Immature natural killer cell (primary cell): ENCODE results near the gene P2RX1. TPM values are rescaled to one million over a fixed set of nuclear protein-coding genes. Genes with fewer than 3 reads are reported as not detected.

Source experiments
- DNase-seq, 3 donors: peaks; one replicate each; pipeline ENCODE4 v3.0.0; 2022; ENCODE audit warnings: mixed read lengths in 1 of 3
- H3K27ac Mint-ChIP-seq, 6 donors: one replicate each; pipeline ENCODE4 v1.8.0; 2020; ENCODE audit warnings: mixed read lengths in 6 of 6, mild to moderate bottlenecking in 5 of 6, inconsistent platforms in 4 of 6, moderate library complexity in 3 of 6
- H3K27me3 Mint-ChIP-seq, 3 donors: one replicate each; pipeline ENCODE4 v1.8.0; 2020 to 2021; ENCODE audit warnings: low read depth in 3 of 3, mild to moderate bottlenecking in 3 of 3, mixed read lengths in 3 of 3, moderate library complexity in 3 of 3, inconsistent platforms in 1 of 3
- H3K36me3 Mint-ChIP-seq, 3 donors: one replicate each; pipeline ENCODE4 v1.8.0; 2020; ENCODE audit warnings: mixed read lengths in 3 of 3, inconsistent platforms in 2 of 3, mild to moderate bottlenecking in 2 of 3
- H3K4me1 Mint-ChIP-seq, 2 donors: one replicate each; pipeline ENCODE4 v1.8.0; 2020; ENCODE audit warnings: inconsistent platforms in 2 of 2, mild to moderate bottlenecking in 2 of 2, mixed read lengths in 2 of 2, moderate library complexity in 1 of 2
- H3K4me3 Mint-ChIP-seq, 5 donors: one replicate each; pipeline ENCODE4 v1.8.0; 2020; ENCODE audit warnings: mild to moderate bottlenecking in 5 of 5, mixed read lengths in 5 of 5, inconsistent platforms in 3 of 5, moderate library complexity in 3 of 5
- H3K9me3 Mint-ChIP-seq, 6 donors: one replicate each; pipeline ENCODE4 v1.8.0; 2020; ENCODE audit warnings: mild to moderate bottlenecking in 6 of 6, mixed read lengths in 6 of 6, inconsistent platforms in 4 of 6, moderate library complexity in 3 of 6
- polyA plus RNA-seq, 3 donors: library from polyadenylated mRNA; unstranded; fragments of 300-500 nt; fragmentation: Illumina TruSeq; gene quantifications; one replicate each; pipeline ENCODE4 v1.2.3, GENCODE V29; 2021

Gene P2RX1
- polyA plus RNA-seq, 3 donors from 2014 or later: 0.33 TPM; not detected in 2

DNA sequence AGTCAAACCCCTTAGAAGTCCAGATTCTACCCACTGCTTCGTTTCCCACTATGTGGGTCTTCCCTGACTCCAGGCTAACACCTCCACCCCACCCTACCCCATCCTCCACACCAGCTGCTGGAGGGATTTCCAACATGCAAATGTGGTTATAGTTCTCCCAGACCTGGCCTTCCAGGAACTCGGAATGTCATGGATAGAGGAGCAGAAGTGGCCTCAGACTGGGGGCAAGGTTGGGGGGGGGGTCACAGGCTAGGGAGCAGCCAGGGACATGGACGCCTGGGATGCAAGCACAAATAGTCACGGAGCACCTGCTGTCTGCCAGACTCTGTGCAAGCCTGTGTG, 25.4 kb downstream of the P2RX1 start:
- H3K27me3 Mint-ChIP-seq: peaks cover 5 to 8% (median 7%) of the 10 kb centered on the region in 3 donors
- H3K4me3 Mint-ChIP-seq: peak overlapping the region in 4 of 5 donors; percentile 84 to 89 (median 86)
- peak overlapping the region in 2 of 6 donors; percentile 39 to 74 for H3K27ac Mint-ChIP-seq
- DNase-seq: no peak
- no peaks in the 10 kb centered on the region for H3K36me3 Mint-ChIP-seq
- no peaks in the 10 kb centered on the region for H3K9me3 Mint-ChIP-seq
- peaks cover 27 to 36% of the 10 kb centered on the region in 2 donors for H3K4me1 Mint-ChIP-seq

GRCh38 chr17:3890082-3890877, 26.0 kb downstream of the P2RX1 start:
- H3K27ac Mint-ChIP-seq: no peak overlapping the region
- H3K4me3 Mint-ChIP-seq: peak overlapping the region in 1 of 5 donors; percentile 28
- peaks cover 5 to 8% (median 7%) of the 10 kb centered on the region in 3 donors for H3K27me3 Mint-ChIP-seq
- H3K9me3 Mint-ChIP-seq: no peaks in the 10 kb centered on the region
- DNase-seq: no peak
- H3K36me3 Mint-ChIP-seq: no peaks in the 10 kb centered on the region
- peaks cover 27 to 36% of the 10 kb centered on the region in 2 donors for H3K4me1 Mint-ChIP-seq

- H3K4me1 Mint-ChIP-seq: peaks cover 27 to 36% of the 10 kb centered on the region in 2 donors
- H3K36me3 Mint-ChIP-seq: no peaks in the 10 kb centered on the region
- H3K27ac Mint-ChIP-seq: no peak overlapping the region
- H3K9me3 Mint-ChIP-seq: no peaks in the 10 kb centered on the region
- no peak overlapping the region for H3K4me3 Mint-ChIP-seq
- no peak for DNase-seq
- H3K27me3 Mint-ChIP-seq: peaks cover 5 to 8% (median 7%) of the 10 kb centered on the region in 3 donors
Observed at GRCh38 chr17:3889325-3890012, 26.8 kb downstream of the P2RX1 start.

- Mint-ChIP-seq H3K4me1 (peaks cover 21 to 29% of the 10 kb centered on the region in 2 donors), H3K27me3 (peaks cover 5 to 8% (median 6%) of the 10 kb centered on the region in 3 donors), H3K36me3 (no peaks in the 10 kb centered on the region), H3K9me3 (no peaks in the 10 kb centered on the region), H3K4me3 (no peak overlapping the region), H3K27ac (no peak overlapping the region)
- no peak for DNase-seq
Observed at GRCh38 chr17:3888343-3889171, 27.7 kb downstream of the P2RX1 start.

- peaks cover 5 to 8% (median 6%) of the 10 kb centered on the region in 3 donors for H3K27me3 Mint-ChIP-seq
- no peak overlapping the region for H3K4me3 Mint-ChIP-seq
- DNase-seq: no peak
- H3K27ac Mint-ChIP-seq: peak overlapping the region in 1 of 6 donors; percentile 37
- H3K9me3 Mint-ChIP-seq: no peaks in the 10 kb centered on the region
- no peaks in the 10 kb centered on the region for H3K36me3 Mint-ChIP-seq
- H3K4me1 Mint-ChIP-seq: peaks cover 17 to 26% of the 10 kb centered on the region in 2 donors
Observed at GRCh38 chr17:3887804-3888203, 28.5 kb downstream of the P2RX1 start.

- Mint-ChIP-seq H3K9me3 (no peaks in the 10 kb centered on the region), H3K27ac (peak overlapping the region in 2 of 6 donors; percentile 37 to 40), H3K27me3 (peaks cover 5 to 8% (median 6%) of the 10 kb centered on the region in 3 donors), H3K4me1 (peaks cover 17 to 26% of the 10 kb centered on the region in 2 donors), H3K36me3 (no peaks in the 10 kb centered on the region), H3K4me3 (peak overlapping the region in 1 of 5 donors; percentile 25)
- no peak for DNase-seq
Observed at GRCh38 chr17:3887394-3887793, 28.9 kb downstream of the P2RX1 start.

DNA sequence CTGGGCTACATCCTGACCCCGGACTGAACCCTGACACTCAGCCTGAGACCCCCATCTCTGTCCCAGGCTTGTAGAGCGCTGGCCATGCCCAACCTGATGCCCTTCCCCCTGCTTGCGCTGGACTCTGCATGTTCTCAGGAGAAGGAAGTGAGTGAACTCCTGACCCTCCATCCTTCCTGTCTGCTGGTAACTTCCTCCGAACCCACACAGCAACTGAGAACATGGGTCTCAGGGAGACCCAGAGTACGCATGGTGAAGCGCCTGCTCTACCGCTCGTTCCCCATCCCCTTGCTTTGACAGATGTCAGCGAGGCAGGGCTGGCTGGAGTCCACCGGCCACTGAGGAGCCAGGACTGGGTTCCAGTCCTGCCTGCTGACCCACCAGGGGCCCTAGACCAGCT, 29.5 kb downstream of the P2RX1 start:
- Mint-ChIP-seq H3K36me3 (no peaks in the 10 kb centered on the region), H3K9me3 (no peaks in the 10 kb centered on the region), H3K27ac (peak overlapping the region in 1 of 6 donors; percentile 66), H3K27me3 (peaks cover 2 to 8% (median 2%) of the 10 kb centered on the region in 3 donors), H3K4me1 (peaks cover 16 to 22% of the 10 kb centered on the region in 2 donors), H3K4me3 (peak overlapping the region in 2 of 5 donors; percentile 23 to 25)
- no peak for DNase-seq

GRCh38 chr17:3885970-3886369, 30.3 kb downstream of the P2RX1 start:
- Mint-ChIP-seq H3K9me3 (no peaks in the 10 kb centered on the region), H3K4me3 (no peak overlapping the region), H3K27ac (no peak overlapping the region), H3K4me1 (peaks cover 8 to 15% of the 10 kb centered on the region in 2 donors), H3K27me3 (peaks cover 0 to 6% (median 0%) of the 10 kb centered on the region in 3 donors), H3K36me3 (no peaks in the 10 kb centered on the region)
- DNase-seq: no peak

GRCh38 chr17:3885271-3885670, 31.0 kb downstream of the P2RX1 start:
- H3K27me3 Mint-ChIP-seq: peaks cover 0 to 4% (median 0%) of the 10 kb centered on the region in 3 donors
- no peaks in the 10 kb centered on the region for H3K9me3 Mint-ChIP-seq
- H3K36me3 Mint-ChIP-seq: no peaks in the 10 kb centered on the region
- peaks cover 7 to 15% of the 10 kb centered on the region in 2 donors for H3K4me1 Mint-ChIP-seq
- H3K27ac Mint-ChIP-seq: no peak overlapping the region
- no peak overlapping the region for H3K4me3 Mint-ChIP-seq
- DNase-seq: no peak

DNA sequence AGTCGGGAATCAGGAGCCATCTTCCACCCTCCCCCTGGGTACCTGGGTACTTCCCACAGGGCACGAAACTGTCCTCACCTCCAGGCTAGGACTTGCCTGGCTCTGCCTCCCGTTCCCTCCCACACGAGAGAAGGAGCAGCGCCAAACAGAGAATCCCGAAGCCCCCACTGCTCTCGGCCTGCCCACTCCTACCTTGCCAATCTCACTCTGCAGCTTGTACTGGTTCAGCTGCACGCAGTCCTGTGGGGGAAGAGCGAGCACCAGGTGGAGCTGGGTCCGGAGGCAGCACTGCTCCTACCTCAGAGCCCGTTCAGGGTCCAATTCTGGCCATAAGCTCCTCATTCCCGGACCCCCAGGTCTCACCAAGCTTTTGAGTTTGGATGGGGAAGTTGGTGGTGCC, 32.1 kb downstream of the P2RX1 start:
- Mint-ChIP-seq H3K4me1 (peaks cover 7 to 15% of the 10 kb centered on the region in 2 donors), H3K4me3 (no peak overlapping the region)

DNA sequence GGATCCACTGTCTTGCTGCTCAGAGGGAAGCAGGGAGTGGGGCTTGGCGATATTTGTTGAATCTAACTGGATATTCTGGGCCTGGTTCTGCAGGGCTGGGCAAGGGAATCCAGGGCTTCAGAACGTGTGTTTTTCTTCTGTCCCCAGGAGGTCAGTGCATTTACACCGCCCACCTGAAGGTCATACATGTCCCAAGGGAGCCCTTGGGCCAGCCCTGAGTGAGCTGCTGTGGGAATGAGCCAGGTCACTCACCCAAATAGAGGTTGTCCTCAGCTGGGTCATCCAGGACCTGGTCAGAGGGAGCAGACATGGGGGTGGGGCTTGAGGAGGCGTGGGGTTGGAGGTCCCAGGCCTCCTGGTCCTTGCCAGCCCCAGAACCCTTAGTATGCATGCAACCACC, 34.0 kb downstream of the P2RX1 start:
- Mint-ChIP-seq H3K4me3 (no peak overlapping the region), H3K9me3 (no peaks in the 10 kb centered on the region), H3K27me3 (peaks cover 0 to 3% (median 2%) of the 10 kb centered on the region in 3 donors), H3K4me1 (peaks cover 7 to 14% of the 10 kb centered on the region in 2 donors), H3K27ac (no peak overlapping the region), H3K36me3 (no peaks in the 10 kb centered on the region)
- DNase-seq: no peak

More for the DNA sequence above, 32.1 kb downstream of the P2RX1 start:
- no peak overlapping the region for H3K27ac Mint-ChIP-seq
- no peaks in the 10 kb centered on the region for H3K9me3 Mint-ChIP-seq
- no peaks in the 10 kb centered on the region for H3K36me3 Mint-ChIP-seq
- no peak for DNase-seq
- peaks cover 0 to 4% (median 1%) of the 10 kb centered on the region in 3 donors for H3K27me3 Mint-ChIP-seq

DNA sequence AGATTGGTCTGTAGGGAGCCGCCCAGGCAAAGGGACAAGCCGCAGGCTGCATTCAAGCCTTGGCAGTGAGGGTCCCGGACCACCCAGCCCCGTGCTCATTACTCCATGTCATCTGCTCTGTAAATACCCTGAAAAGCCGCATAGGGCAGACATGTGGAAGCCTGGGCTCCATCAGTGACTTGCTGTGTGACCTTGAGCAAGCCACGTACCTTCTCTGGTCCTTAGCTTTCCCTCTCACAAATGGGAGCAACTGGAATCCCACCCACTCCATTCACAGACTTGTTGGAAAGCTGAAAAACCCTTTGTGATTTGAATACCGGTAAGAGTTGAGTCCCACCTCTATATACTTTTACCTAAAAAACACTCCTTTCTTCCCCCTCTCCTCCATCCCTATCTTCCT, 35.3 kb downstream of the P2RX1 start:
- H3K27ac Mint-ChIP-seq: no peak overlapping the region
- DNase-seq: no peak
- no peak overlapping the region for H3K4me3 Mint-ChIP-seq
- no peaks in the 10 kb centered on the region for H3K36me3 Mint-ChIP-seq
- H3K27me3 Mint-ChIP-seq: peaks cover 0 to 3% (median 0%) of the 10 kb centered on the region in 3 donors
- no peaks in the 10 kb centered on the region for H3K9me3 Mint-ChIP-seq
- peaks cover 0 to under 1% of the 10 kb centered on the region in 2 donors for H3K4me1 Mint-ChIP-seq

GRCh38 chr17:3879591-3880417, 36.5 kb downstream of the P2RX1 start:
- no peak overlapping the region for H3K4me3 Mint-ChIP-seq
- H3K4me1 Mint-ChIP-seq: no peaks in the 10 kb centered on the region
- H3K9me3 Mint-ChIP-seq: no peaks in the 10 kb centered on the region
- H3K27ac Mint-ChIP-seq: no peak overlapping the region
- DNase-seq: no peak
- H3K36me3 Mint-ChIP-seq: no peaks in the 10 kb centered on the region
- peaks cover 0 to 3% (median 0%) of the 10 kb centered on the region in 3 donors for H3K27me3 Mint-ChIP-seq
